ENCODE data around the gene SPTLC3. TPM values are rescaled to one million over a fixed set of nuclear protein-coding genes. Genes with fewer than 3 reads are reported as not detected.

SPTLC3 gene
- total RNA-seq, 1 experiment from 2014 or later, result 18.4 TPM

GRCh38 chr20:13169086-13169485 lies 160.3 kb downstream of the SPTLC3 start:
- H3K4me3 ChIP-seq, result no peak overlapping the region
- H3K27me3 ChIP-seq, result no peaks in the 10 kb centered on the region; the same call in 1 of the 2 replicates
- DNase-seq, result no peak
- H3K36me3 ChIP-seq, result no peaks in the 10 kb centered on the region
- H3K9me3 ChIP-seq, result no peaks in the 10 kb centered on the region

DNA sequence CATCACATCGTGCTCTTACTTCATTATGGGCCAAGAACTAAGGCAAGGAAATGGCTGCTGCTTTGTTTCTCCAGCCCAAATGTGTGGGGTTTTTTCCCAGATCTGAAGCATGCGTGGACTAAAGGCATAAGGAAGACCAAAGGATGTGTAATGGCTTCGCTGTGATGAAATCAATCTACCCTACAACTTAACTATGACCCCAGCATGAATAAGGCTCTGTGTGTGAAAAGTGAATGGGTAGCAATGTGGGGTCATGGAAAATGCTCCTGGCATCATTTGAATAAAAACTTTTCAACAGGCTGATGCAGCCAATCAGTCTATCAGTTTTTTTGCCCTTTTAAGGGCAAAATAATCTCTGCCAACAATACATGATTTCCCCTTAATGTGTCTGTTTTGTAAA lies 162.0 kb downstream of the SPTLC3 start:
- H3K27me3 ChIP-seq, result no peaks in the 10 kb centered on the region; the same call in 1 of the 2 replicates
- no peak overlapping the region for H3K4me3 ChIP-seq
- no peaks in the 10 kb centered on the region for H3K9me3 ChIP-seq
- no peaks in the 10 kb centered on the region for H3K36me3 ChIP-seq
- no peak for DNase-seq

- no peaks in the 10 kb centered on the region for H3K36me3 ChIP-seq
- DNase-seq, result no peak
- H3K4me3 ChIP-seq, result no peak overlapping the region
- H3K9me3 ChIP-seq, result no peaks in the 10 kb centered on the region
- no peaks in the 10 kb centered on the region; the same call in 1 of the 2 replicates for H3K27me3 ChIP-seq
These were observed 164.4 kb downstream of the SPTLC3 start for GRCh38 chr20:13173201-13173600.

GRCh38 chr20:13174402-13174801 lies 165.6 kb downstream of the SPTLC3 start:
- Histone ChIP-seq H3K27me3 (no peaks in the 10 kb centered on the region; the same call in 1 of the 2 replicates), H3K36me3 (no peaks in the 10 kb centered on the region), H3K9me3 (no peaks in the 10 kb centered on the region), H3K4me3 (no peak overlapping the region)
- DNase-seq, result no peak

- no peaks in the 10 kb centered on the region for H3K36me3 ChIP-seq
- no peaks in the 10 kb centered on the region for H3K9me3 ChIP-seq
- H3K27me3 ChIP-seq, result no peaks in the 10 kb centered on the region
- DNase-seq, result no peak
- no peak overlapping the region for H3K4me3 ChIP-seq
These were observed 172.5 kb downstream of the SPTLC3 start for GRCh38 chr20:13180986-13181889.

GRCh38 chr20:13183005-13183404 lies 174.2 kb downstream of the SPTLC3 start:
- DNase-seq, result peak; percentile 2
- Histone ChIP-seq H3K27me3 (peaks cover under 1% of the 10 kb centered on the region; the same call in 1 of the 2 replicates), H3K36me3 (no peaks in the 10 kb centered on the region), H3K4me3 (no peak overlapping the region), H3K9me3 (peaks cover 2% of the 10 kb centered on the region; the same call in 1 of the 2 replicates)

GRCh38 chr20:13186043-13186774 lies 177.4 kb downstream of the SPTLC3 start:
- DNase-seq, result no peak
- no peak overlapping the region for H3K4me3 ChIP-seq
- peaks cover 11% of the 10 kb centered on the region for H3K27me3 ChIP-seq
- H3K9me3 ChIP-seq, result peaks cover 2% of the 10 kb centered on the region; the same call in 1 of the 2 replicates
- H3K36me3 ChIP-seq, result no peaks in the 10 kb centered on the region

DNA sequence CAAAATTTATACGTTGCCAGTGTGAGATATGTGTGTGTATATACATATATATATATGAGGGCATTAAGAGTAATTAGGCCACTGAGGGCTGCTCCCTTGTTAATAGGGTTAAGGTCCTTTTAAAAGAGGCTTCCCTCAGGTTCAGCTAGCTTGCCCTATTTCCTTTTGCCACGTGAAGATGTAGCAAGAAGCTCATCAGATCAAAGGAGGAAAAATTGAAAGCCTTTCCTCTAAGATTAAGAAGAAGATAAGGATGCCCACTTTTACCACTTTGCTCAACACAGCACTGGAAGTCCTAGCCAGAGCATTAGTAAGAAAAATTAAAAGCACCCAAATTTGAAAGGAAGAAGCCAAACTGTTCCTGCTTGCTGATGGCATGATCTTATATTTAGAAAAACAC lies 179.1 kb downstream of the SPTLC3 start:
- no peak overlapping the region for H3K4me3 ChIP-seq
- H3K27me3 ChIP-seq, result peaks cover 15% of the 10 kb centered on the region
- no peak for DNase-seq
- peaks cover 2% of the 10 kb centered on the region; the same call in 1 of the 2 replicates for H3K9me3 ChIP-seq
- no peaks in the 10 kb centered on the region for H3K36me3 ChIP-seq

DNA sequence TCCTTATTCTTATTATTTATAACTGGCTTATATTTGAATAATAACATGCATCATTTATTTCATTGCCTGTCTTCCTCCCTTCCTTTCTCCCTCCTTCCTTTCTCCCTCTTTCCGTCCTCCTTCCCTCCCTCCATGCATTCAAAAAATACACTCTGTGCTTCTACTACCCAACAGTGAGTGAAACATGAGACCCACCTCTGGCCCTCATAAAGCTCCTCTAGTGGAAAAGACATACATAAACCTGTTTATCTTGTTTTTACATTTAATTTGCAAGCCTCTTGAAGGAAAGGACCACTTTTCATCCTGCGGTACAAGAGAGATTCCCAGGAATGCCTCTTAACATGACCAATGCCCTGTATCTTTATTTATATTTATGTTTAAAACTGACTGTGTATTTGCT lies 190.5 kb downstream of the SPTLC3 start:
- H3K27me3 ChIP-seq, result peaks cover 8% of the 10 kb centered on the region
- H3K9me3 ChIP-seq, result no peaks in the 10 kb centered on the region
- no peaks in the 10 kb centered on the region for H3K36me3 ChIP-seq
- H3K4me3 ChIP-seq, result no peak overlapping the region
- DNase-seq, result no peak

DNA sequence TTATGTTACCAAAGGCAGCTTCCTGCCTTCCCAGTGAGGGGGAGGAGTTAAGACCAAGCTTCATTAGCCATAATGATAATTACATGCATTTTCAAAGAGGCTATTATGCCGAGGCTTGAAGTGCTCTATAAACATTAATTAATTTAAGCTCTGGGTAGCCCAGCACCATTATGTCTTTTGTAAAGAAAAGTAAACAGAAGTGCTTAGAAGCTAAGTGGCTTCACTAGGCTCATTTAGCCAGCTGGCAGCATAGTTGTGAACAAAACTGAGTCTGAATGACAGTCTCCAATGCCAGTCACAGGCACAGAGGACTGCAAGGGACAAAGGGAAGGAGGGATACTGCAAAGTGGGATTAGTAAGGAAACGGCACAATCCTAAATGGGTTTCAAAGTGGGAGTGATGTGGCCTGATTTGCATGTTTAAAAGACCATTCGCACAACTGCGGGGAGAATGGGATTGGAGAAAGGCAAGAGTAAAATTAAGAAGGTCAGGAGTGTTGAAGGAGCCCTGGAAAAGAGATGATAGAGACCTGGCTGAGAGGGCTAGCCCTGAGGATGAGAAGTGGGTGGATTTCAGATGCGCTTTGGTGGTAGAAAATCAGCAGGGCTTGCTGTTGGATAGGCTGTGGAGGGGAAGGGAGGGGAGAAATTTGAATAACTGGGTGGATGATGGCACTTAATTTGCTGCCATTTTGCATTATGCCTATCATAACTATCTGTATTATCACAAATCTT lies 192.2 kb downstream of the SPTLC3 start:
- Histone ChIP-seq H3K4me3 (no peak overlapping the region), H3K9me3 (no peaks in the 10 kb centered on the region), H3K36me3 (no peaks in the 10 kb centered on the region), H3K27me3 (peaks cover 8% of the 10 kb centered on the region)
- no peak for DNase-seq

GRCh38 chr20:13202565-13202964 lies 193.8 kb downstream of the SPTLC3 start:
- Histone ChIP-seq H3K9me3 (no peaks in the 10 kb centered on the region), H3K4me3 (no peak overlapping the region), H3K27me3 (peaks cover 8% of the 10 kb centered on the region), H3K36me3 (no peaks in the 10 kb centered on the region)
- no peak for DNase-seq

- no peak for DNase-seq
- no peaks in the 10 kb centered on the region for H3K36me3 ChIP-seq
- H3K9me3 ChIP-seq, result no peaks in the 10 kb centered on the region
- no peak overlapping the region for H3K4me3 ChIP-seq
- peaks cover 8% of the 10 kb centered on the region for H3K27me3 ChIP-seq
These were observed 196.7 kb downstream of the SPTLC3 start for GRCh38 chr20:13205425-13205824.

GRCh38 chr20:13205848-13206434 lies 197.2 kb downstream of the SPTLC3 start:
- no peak for DNase-seq
- Histone ChIP-seq H3K27me3 (peaks cover 8% of the 10 kb centered on the region), H3K4me3 (no peak overlapping the region), H3K9me3 (no peaks in the 10 kb centered on the region), H3K36me3 (no peaks in the 10 kb centered on the region)

- H3K9me3 ChIP-seq, result no peaks in the 10 kb centered on the region
- H3K4me3 ChIP-seq, result no peak overlapping the region
- no peak for DNase-seq
These were observed 198.2 kb downstream of the SPTLC3 start for GRCh38 chr20:13207016-13207415.

GRCh38 chr20:13211956-13212618 lies 203.3 kb downstream of the SPTLC3 start:
- no peak overlapping the region for H3K4me3 ChIP-seq
- H3K9me3 ChIP-seq, result no peaks in the 10 kb centered on the region
- no peaks in the 10 kb centered on the region for H3K36me3 ChIP-seq
- no peak for DNase-seq
- H3K27me3 ChIP-seq, result peaks cover 13% of the 10 kb centered on the region

More at GRCh38 chr20:13207016-13207415, 198.2 kb downstream of the SPTLC3 start:
- Histone ChIP-seq H3K36me3 (no peaks in the 10 kb centered on the region), H3K27me3 (peaks cover 8% of the 10 kb centered on the region)

DNA sequence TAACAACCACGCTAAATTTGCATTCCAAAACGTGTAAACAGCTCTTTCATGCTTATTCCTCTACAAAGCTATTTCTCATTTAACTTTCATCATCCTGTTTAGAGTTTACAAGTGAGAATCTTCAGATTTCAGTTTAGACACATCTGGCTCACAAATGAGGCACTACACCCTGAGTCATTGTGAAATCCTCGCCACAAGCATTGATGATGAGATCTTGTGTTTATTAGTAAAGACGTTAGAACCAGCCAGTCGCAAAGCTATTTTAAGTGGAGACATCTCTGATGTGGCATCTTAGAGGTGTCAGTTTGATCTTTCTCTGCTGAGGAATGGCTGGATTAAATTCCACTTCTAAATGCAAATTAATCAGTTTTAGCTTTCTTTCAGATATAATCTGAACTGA lies 204.0 kb downstream of the SPTLC3 start:
- H3K27me3 ChIP-seq, result peaks cover 20% of the 10 kb centered on the region
- H3K4me3 ChIP-seq, result no peak overlapping the region
- peak; percentile 6 for DNase-seq
- H3K9me3 ChIP-seq, result no peaks in the 10 kb centered on the region
- H3K36me3 ChIP-seq, result no peaks in the 10 kb centered on the region
